GM12878 (cell line): Measurements from ENCODE around the gene RAB2B. TPM values are rescaled to one million over a fixed set of nuclear protein-coding genes. Genes with fewer than 3 reads are reported as not detected.

Source experiments
- ASH2L ChIP-seq: fragments of 300-600, 200-600 bp; sonication (generic); IDR thresholded peaks from 2 replicates; pipeline ENCODE4 v1.6.1; 2017; ENCODE audit warnings: low read depth, mild to moderate bottlenecking, borderline replicate concordance
- CBX5 ChIP-seq: sonication (generic); IDR thresholded peaks from 2 replicates; pipeline ENCODE4 v1.6.1; 2016; ENCODE audit warnings: low read depth, moderate library complexity, mild to moderate bottlenecking, inconsistent platforms
- IKZF1 ChIP-seq: fragments of 450-650 bp; conservative IDR thresholded peaks from 2 replicates; pipeline ENCODE4 v1.6.1; 2017; ENCODE audit warnings: antibody characterized with exemption, mild to moderate bottlenecking
- MTA2 ChIP-seq: fragments of 450-650 bp; IDR thresholded peaks from 2 replicates; pipeline ENCODE4 v1.6.1; 2016; ENCODE audit warnings: low read depth, mild to moderate bottlenecking, moderate library complexity
- RFX5 ChIP-seq: IDR thresholded peaks from 2 replicates; pipeline ENCODE4 v1.6.1; 2011; ENCODE audit warnings: low read depth, low read length, improper control_type of control experiment
- SIX5 ChIP-seq: IDR thresholded peaks from 2 replicates; pipeline ENCODE4 v1.6.1; 2011; ENCODE audit warnings: mild to moderate bottlenecking, low read depth, low read length, moderate library complexity; ENCODE audit not compliant: severe bottlenecking
- TBL1XR1 ChIP-seq: IDR thresholded peaks from 2 replicates; pipeline ENCODE4 v1.6.1; 2012; ENCODE audit warnings: low read depth, low read length, improper control_type of control experiment
- ZNF207 ChIP-seq: fragments of 450-650 bp; IDR thresholded peaks from 2 replicates; pipeline ENCODE4 v1.6.1; 2014; ENCODE audit warnings: antibody characterized with exemption, mild to moderate bottlenecking, borderline replicate concordance
- ZNF622 ChIP-seq: fragments of 450-650 bp; IDR thresholded peaks from 2 replicates; pipeline ENCODE4 v1.6.1; 2017; ENCODE audit warnings: mild to moderate bottlenecking, inconsistent platforms
- polyA plus RNA-seq, 11 experiments: library from polyadenylated mRNA; depleted of rRNA in 4 of 11; unstranded in 6 of 11; stranded (reverse) in 5 of 11; fragments of >200 nt; fragmentation: Nextera tagmentation in 4 of 11; fragmentation: Illumina TruSeq in 1 of 11; extraction: Ambion mirVana in 4 of 11; extraction: Trizol in 1 of 11; gene quantifications; 1 replicate in 1 of 11; 2 replicates in 10 of 11; pipeline versions ENCODE4 v1.2.1 to v1.2.3, GENCODE V29; 2011 to 2016; ENCODE audit warnings: inconsistent platforms in 2 of 11, missing spikeins in 2 of 11, low read depth in 1 of 11
- total RNA-seq, 4 experiments: library from RNA; depleted of rRNA in 3 of 4; stranded (reverse); fragments of >200 nt in 3 of 4; fragmentation: Illumina TruSeq in 1 of 4; extraction: Trizol in 1 of 4; gene quantifications; 2 replicates each; pipeline versions ENCODE4 v1.2.1 to v1.2.3, GENCODE V29; 2013 to 2021
- TF ChIP-seq, protein P1 (sequence below), 3 experiments: IDR thresholded peaks in 2 of 3; conservative IDR thresholded peaks in 1 of 3; 2 replicates each; pipeline ENCODE4 v1.5.1; 2011; ENCODE audit warnings: low read depth in 3 of 3, low read length in 3 of 3, mild to moderate bottlenecking in 3 of 3, control low read depth in 2 of 3, moderate library complexity in 2 of 3, inconsistent platforms in 1 of 3, mixed read lengths in 1 of 3; ENCODE audit not compliant: control insufficient read depth in 2 of 3, insufficient read depth in 1 of 3; ENCODE audit errors: extremely low read depth in 1 of 3
- TF ChIP-seq, protein P2 (sequence below): fragments of 150-350 bp; IDR thresholded peaks from 2 replicates; pipeline ENCODE4 v1.6.1; 2016; ENCODE audit warnings: low read depth, low read length

Gene RAB2B
- total and polyA plus RNA-seq, 10 of the 15 experiments (the other 5 are each of a cell fraction or from before 2014, with no cell fraction given) = 5.6 to 45.1 (median 12.5) TPM

DNA sequence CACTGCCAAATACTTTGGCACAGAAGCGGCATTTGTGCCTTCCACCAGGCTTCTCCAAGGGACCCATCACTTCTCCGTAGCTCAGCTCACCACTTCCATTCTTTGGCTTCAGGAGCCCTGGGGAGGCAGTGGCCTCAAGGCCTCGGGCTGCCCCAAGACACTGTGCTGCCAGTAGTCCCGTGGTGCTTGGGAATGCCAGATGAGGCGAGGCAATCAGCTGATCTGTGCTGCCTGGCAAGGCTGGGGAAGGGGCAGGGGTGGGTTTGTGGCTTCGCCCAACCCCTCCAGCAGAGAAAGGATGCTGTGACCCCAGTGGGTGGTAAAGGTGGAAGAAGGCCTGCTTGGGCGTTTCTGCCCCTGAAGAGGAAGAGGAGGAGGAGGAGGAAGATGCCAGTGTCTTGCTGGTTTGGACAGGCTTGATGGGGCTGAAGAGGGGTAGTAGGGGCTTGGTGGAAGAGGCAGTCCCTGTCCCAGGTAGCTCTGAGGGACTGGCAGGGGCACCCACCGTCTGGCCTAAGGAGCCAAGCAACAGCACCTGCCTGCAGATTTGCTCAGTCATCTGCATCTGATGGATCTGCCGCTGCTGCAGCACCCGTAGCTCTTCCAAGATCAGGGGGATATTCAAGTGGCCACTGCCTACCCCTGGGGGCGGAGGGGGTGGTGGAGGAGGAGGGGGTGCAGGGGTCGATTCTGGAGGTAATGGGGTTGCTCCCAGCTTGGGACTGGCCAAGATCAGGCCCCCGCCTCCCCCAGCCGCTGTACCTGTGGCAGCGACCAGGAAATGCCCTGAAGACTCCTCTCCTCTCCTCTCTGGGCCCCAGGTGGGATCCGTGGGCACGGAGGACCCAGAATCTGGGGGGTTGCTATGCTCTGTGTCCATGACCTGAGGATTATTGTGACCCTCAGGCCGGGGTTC is 48.1 kb upstream of the RAB2B start (continued):
- TF ChIP-seq, protein P1, sequence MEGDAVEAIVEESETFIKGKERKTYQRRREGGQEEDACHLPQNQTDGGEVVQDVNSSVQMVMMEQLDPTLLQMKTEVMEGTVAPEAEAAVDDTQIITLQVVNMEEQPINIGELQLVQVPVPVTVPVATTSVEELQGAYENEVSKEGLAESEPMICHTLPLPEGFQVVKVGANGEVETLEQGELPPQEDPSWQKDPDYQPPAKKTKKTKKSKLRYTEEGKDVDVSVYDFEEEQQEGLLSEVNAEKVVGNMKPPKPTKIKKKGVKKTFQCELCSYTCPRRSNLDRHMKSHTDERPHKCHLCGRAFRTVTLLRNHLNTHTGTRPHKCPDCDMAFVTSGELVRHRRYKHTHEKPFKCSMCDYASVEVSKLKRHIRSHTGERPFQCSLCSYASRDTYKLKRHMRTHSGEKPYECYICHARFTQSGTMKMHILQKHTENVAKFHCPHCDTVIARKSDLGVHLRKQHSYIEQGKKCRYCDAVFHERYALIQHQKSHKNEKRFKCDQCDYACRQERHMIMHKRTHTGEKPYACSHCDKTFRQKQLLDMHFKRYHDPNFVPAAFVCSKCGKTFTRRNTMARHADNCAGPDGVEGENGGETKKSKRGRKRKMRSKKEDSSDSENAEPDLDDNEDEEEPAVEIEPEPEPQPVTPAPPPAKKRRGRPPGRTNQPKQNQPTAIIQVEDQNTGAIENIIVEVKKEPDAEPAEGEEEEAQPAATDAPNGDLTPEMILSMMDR (IDR thresholded peaks at IDR 0.05 in 2 of 3, conservative IDR thresholded peaks at IDR 0.05 in 1 of 3; ENCODE audit: control insufficient read depth in 2 of 3, extremely low read depth in 1 of 3, insufficient read depth in 1 of 3, low read depth in 3 of 3, low read length in 3 of 3) = no peak
- TF ChIP-seq ZNF207 = no peak
- no peak for TF ChIP-seq ZNF622
- no peak for TF ChIP-seq TBL1XR1
- no peak for TF ChIP-seq CBX5
- no peak for TF ChIP-seq MTA2
- no peak for TF ChIP-seq IKZF1
- no peak for TF ChIP-seq ASH2L
- TF ChIP-seq RFX5 = no peak
- TF ChIP-seq, protein P2, sequence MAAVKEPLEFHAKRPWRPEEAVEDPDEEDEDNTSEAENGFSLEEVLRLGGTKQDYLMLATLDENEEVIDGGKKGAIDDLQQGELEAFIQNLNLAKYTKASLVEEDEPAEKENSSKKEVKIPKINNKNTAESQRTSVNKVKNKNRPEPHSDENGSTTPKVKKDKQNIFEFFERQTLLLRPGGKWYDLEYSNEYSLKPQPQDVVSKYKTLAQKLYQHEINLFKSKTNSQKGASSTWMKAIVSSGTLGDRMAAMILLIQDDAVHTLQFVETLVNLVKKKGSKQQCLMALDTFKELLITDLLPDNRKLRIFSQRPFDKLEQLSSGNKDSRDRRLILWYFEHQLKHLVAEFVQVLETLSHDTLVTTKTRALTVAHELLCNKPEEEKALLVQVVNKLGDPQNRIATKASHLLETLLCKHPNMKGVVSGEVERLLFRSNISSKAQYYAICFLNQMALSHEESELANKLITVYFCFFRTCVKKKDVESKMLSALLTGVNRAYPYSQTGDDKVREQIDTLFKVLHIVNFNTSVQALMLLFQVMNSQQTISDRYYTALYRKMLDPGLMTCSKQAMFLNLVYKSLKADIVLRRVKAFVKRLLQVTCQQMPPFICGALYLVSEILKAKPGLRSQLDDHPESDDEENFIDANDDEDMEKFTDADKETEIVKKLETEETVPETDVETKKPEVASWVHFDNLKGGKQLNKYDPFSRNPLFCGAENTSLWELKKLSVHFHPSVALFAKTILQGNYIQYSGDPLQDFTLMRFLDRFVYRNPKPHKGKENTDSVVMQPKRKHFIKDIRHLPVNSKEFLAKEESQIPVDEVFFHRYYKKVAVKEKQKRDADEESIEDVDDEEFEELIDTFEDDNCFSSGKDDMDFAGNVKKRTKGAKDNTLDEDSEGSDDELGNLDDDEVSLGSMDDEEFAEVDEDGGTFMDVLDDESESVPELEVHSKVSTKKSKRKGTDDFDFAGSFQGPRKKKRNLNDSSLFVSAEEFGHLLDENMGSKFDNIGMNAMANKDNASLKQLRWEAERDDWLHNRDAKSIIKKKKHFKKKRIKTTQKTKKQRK = no peak
- TF ChIP-seq SIX5 = no peak
